Type B pancreatic cell (in vitro differentiated cells): Measurements from ENCODE around the gene RNF115. TPM values are rescaled to one million over a fixed set of nuclear protein-coding genes. Genes with fewer than 3 reads are reported as not detected.

ENCODE experiments used
- DNase-seq: peaks from one replicate; pipeline ENCODE4 v3.0.0; 2021; ENCODE audit warnings: mixed read lengths; ENCODE audit not compliant: unreplicated experiment; ENCODE audit errors: extremely low spot score
- H3K27ac Mint-ChIP-seq: 2 replicates; pipeline ENCODE4 v1.8.0; 2021; ENCODE audit warnings: mild to moderate bottlenecking, mixed read lengths
- H3K27me3 Mint-ChIP-seq: 2 replicates; pipeline ENCODE4 v1.8.0; 2021; ENCODE audit warnings: mixed read lengths
- H3K36me3 Mint-ChIP-seq: 2 replicates; pipeline ENCODE4 v1.8.0; 2021; ENCODE audit warnings: mixed read lengths
- H3K4me1 Mint-ChIP-seq: one replicate; pipeline ENCODE4 v1.8.0; 2021; ENCODE audit warnings: mixed read lengths; ENCODE audit not compliant: unreplicated experiment
- H3K4me3 Mint-ChIP-seq: 2 replicates; pipeline ENCODE4 v1.8.0; 2021; ENCODE audit warnings: mild to moderate bottlenecking, mixed read lengths
- H3K9me3 Mint-ChIP-seq: 2 replicates; pipeline ENCODE4 v1.8.0; 2021; ENCODE audit warnings: mixed read lengths
- total RNA-seq: library from RNA; stranded (reverse); gene quantifications from 2 replicates; pipeline ENCODE4 v1.2.1, GENCODE V29; 2021; ENCODE audit warnings: low replicate concordance
- TF ChIP-seq, protein P1 (sequence below): fragments of 200-600 bp; sonication (generic); conservative IDR thresholded peaks from 2 replicates; pipeline ENCODE4 v1.5.0; 2021; ENCODE audit warnings: antibody characterized with exemption, mild to moderate bottlenecking

RNF115 gene
- total RNA-seq, 1 donor from 2014 or later = 10.6 TPM

DNA sequence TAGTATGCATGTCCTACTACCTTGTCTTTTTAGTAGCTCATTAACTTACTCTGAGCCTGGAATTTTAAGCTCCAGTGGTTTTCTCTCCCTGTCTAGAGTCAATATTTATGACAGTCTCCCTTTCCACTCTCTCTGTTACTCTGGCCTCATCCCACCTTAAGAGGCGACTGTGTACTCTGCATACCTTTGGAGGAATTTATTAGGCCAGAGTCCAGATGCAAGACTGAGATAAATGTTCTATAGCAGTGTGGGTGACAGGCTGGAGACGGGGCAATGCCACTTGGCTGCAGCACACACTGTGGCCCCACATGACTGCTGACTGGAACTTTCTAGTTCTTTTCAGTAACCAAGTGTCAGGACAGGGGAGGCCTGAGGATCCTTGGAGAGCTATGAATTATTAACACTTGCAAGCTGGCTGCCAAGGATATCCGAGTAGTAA, 112.7 kb downstream of the RNF115 start:
- Mint-ChIP-seq H3K27me3 (peaks cover 5% of the 10 kb centered on the region), H3K4me3 (peak overlapping the region; percentile 20), H3K9me3 (no peaks in the 10 kb centered on the region), H3K27ac (peak overlapping the region; percentile 38), H3K36me3 (no peaks in the 10 kb centered on the region), H3K4me1 (peaks cover 27% of the 10 kb centered on the region)
- no peak for DNase-seq
- TF ChIP-seq, protein P1, sequence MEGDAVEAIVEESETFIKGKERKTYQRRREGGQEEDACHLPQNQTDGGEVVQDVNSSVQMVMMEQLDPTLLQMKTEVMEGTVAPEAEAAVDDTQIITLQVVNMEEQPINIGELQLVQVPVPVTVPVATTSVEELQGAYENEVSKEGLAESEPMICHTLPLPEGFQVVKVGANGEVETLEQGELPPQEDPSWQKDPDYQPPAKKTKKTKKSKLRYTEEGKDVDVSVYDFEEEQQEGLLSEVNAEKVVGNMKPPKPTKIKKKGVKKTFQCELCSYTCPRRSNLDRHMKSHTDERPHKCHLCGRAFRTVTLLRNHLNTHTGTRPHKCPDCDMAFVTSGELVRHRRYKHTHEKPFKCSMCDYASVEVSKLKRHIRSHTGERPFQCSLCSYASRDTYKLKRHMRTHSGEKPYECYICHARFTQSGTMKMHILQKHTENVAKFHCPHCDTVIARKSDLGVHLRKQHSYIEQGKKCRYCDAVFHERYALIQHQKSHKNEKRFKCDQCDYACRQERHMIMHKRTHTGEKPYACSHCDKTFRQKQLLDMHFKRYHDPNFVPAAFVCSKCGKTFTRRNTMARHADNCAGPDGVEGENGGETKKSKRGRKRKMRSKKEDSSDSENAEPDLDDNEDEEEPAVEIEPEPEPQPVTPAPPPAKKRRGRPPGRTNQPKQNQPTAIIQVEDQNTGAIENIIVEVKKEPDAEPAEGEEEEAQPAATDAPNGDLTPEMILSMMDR = no peak

DNA sequence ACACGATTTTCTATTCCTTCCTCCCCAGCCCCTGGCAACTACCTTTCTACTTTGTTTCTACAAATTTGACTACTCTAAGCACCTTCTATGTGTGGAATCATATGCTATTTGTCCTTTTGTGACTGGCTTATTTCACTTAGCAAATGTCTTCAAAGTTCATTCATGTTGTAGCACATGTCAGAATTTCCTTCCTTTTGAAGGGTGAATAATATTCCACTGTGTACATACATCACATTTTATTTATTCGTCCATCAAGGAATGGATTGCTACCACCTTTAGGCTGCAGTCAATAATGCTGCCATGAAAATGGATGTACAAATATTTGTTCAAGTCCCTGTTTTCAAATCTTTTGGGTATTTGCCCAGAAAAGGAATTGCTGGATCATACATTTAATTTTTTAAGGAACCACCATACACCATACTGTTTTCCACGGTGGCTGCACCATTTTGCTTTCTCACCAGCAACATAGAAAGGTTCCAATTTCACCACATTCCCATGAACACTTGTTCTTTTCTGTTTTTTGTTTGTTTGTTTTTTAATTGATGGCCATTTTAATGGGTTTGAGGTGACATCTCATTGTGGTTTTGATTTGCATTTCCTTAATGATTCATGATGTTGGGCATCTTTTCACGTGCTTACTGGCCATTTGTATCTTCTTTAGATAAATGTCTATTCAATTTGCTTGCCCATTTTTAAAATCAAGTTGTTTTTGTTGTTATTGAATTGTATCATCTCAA, 113.4 kb downstream of the RNF115 start:
- Mint-ChIP-seq H3K27me3 (peaks cover 5% of the 10 kb centered on the region), H3K36me3 (no peaks in the 10 kb centered on the region), H3K27ac (peak overlapping the region; percentile 38), H3K4me3 (no peak overlapping the region), H3K4me1 (peaks cover 28% of the 10 kb centered on the region), H3K9me3 (no peaks in the 10 kb centered on the region)
- DNase-seq = no peak
- TF ChIP-seq, protein P1 = no peak

DNA sequence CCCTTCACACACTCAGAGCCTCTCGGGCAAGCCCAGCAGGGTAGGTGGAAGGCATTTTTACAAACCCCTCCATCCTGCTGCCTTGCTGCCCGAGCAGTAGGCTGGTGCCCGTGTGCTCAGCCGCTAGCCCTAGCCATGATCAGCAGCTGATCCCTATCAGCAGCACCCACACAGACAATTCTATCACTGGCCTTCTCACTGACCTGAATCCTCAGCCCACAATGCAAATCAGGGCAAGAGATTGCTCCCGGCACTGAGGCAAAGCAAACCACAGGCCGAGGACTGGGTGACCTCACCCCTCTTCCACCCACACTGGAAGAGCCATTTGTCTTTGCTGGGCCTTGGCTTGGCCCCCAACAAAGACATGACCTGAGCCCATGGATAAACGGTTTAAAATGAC, 115.8 kb downstream of the RNF115 start:
- peaks cover 28% of the 10 kb centered on the region for H3K4me1 Mint-ChIP-seq
- DNase-seq = no peak
- no peaks in the 10 kb centered on the region for H3K9me3 Mint-ChIP-seq
- TF ChIP-seq, protein P1 = no peak
- no peaks in the 10 kb centered on the region for H3K36me3 Mint-ChIP-seq
- peak overlapping the region; percentile 46 for H3K4me3 Mint-ChIP-seq
- H3K27ac Mint-ChIP-seq = peak overlapping the region; percentile 82
- peaks cover 8% of the 10 kb centered on the region for H3K27me3 Mint-ChIP-seq

DNA sequence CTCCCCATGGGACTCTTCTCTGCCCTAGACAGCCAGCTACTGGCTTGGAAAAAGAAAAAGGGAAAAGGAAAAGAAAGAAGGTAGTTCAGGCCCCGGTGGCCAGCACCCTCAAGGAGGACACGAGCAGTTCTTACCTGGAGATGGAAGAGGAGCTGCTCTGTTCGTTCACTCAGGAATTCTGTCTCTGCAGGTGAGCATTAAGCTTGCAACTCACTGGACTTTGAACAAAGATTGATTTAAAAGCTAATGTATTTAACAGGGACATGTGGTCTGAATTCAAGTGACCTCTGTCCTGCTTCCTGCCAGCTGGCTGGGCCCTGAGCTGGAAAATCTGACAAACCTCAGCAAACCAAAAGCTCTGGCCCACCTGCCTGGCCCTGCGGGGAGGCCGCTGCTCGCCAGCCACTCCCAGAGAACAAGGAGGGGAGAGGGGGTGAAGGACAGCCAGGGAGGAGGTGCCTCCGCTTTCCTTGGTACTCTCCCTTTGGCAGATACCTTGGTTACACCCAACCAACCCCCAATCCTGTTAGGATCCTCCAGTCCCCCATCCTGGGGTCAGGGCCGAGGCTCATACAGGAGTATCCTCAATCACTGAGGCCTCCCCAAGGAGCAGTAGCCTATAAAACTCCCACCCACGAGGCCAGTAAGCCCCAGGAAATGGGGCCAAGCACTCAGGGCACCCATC, 116.6 kb downstream of the RNF115 start, which contains the start of gene PDZK1:
Gene PDZK1, minus strand, starts transcription at position 186 of the 685 bp plus-strand sequence. CDS start 19,347 bp downstream, outside the sequence.
- peak within 1 kb of the TSS; percentile 83 for H3K27ac Mint-ChIP-seq
- no peaks in the 10 kb centered on the region for H3K9me3 Mint-ChIP-seq
- H3K4me3 Mint-ChIP-seq = peak within 1 kb of the TSS; percentile 70
- no peak for DNase-seq
- H3K27me3 Mint-ChIP-seq = peaks cover 8% of the 10 kb centered on the region
- TF ChIP-seq, protein P1 = no peak
- peaks cover 28% of the 10 kb centered on the region for H3K4me1 Mint-ChIP-seq
- no peaks in the 10 kb centered on the region for H3K36me3 Mint-ChIP-seq

DNA sequence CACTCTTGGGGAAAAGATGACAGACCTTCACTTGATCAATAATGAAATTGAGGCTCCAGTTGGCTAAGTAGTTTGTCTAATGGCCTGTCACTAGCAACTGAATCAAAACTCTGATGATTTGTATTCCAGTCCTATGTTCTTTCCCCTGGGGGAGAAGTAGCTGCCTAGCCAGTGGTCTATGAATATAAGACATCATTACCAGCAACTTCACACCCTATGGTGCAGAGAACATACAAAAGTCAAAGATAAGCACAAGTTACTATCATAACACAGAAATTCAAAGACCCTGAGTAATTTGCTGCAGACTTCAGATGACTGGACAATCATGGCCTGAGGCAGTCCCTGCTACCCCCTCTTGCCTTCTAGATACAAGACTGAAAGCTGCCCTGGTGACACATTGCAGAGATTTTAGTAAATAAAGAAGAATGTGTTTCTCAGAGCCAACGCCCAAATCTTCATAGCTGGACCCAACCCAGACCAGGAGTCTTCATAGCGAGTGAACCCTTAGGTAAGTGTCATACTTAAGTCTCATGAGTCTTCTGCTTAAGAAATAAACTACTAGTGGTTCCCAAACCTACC, 117.7 kb downstream of the RNF115 start:
- no peak for DNase-seq
- H3K4me3 Mint-ChIP-seq = peak overlapping the region; percentile 70
- peak overlapping the region; percentile 83 for H3K27ac Mint-ChIP-seq
- TF ChIP-seq, protein P1 = no peak
- no peaks in the 10 kb centered on the region for H3K36me3 Mint-ChIP-seq
- H3K4me1 Mint-ChIP-seq = peaks cover 26% of the 10 kb centered on the region
- H3K27me3 Mint-ChIP-seq = peaks cover 8% of the 10 kb centered on the region
- no peaks in the 10 kb centered on the region for H3K9me3 Mint-ChIP-seq
